Testis (tissue), 3 donors: ENCODE results near the gene ESRP2. TPM values are rescaled to one million over a fixed set of nuclear protein-coding genes. Genes with fewer than 3 reads are reported as not detected.

Source experiments
- DNase-seq: peaks from one replicate; pipeline ENCODE4 v3.0.0-alpha.2; 2019
- H3K27ac ChIP-seq, 2 donors: fragments of 200-600 bp; sonication (generic); one replicate each; pipeline ENCODE4 v1.5.1; 2019
- H3K27me3 ChIP-seq: fragments of 200-600 bp; sonication (generic); one replicate; pipeline ENCODE4 v1.5.1; 2019
- H3K36me3 ChIP-seq: fragments of 200-600 bp; sonication (generic); one replicate; pipeline ENCODE4 v1.5.1; 2017; ENCODE audit warnings: low read depth; ENCODE audit errors: missing control alignments
- H3K4me1 ChIP-seq: fragments of 200-600 bp; sonication (generic); one replicate; pipeline ENCODE4 v1.5.1; 2019
- H3K4me3 ChIP-seq, 2 donors: fragments of 200-600 bp; sonication (generic); one replicate each; pipeline ENCODE4 v1.5.1; 2017 to 2019
- H3K9me3 ChIP-seq: fragments of 200-600 bp; sonication (generic); one replicate; pipeline ENCODE4 v1.5.1; 2017
- CTCF ChIP-seq, 3 experiments: fragments of 450-650 bp in 2 of 3; fragments of 200-600 bp in 1 of 3; sonication (generic) in 1 of 3; IDR thresholded peaks; one replicate each; pipeline ENCODE4 v1.5.1; 2016 to 2019; ENCODE audit warnings: antibody characterized with exemption in 3 of 3, mild to moderate bottlenecking in 2 of 3, moderate library complexity in 1 of 3
- POLR2A ChIP-seq: fragments of 450-650 bp; IDR thresholded peaks from one replicate; pipeline ENCODE4 v1.6.1; 2017; ENCODE audit warnings: antibody characterized with exemption, mild to moderate bottlenecking, moderate library complexity
- WGBS, 2 donors: methylation state at CpG; one replicate each; pipeline ENCODE4 v1.1.5; 2018; 5-methylcytosine and 5-hydroxymethylcytosine counted together
- intact Hi-C: fragments of 100-400 bp; cut with DNase I; formaldehyde crosslinking; loops from one replicate; pipeline ENCODE4 v1.15.1; 2023; ENCODE audit warnings: low total_unique reads
- polyA plus RNA-seq: library from polyadenylated mRNA; stranded (reverse); fragments of 350-450 nt; fragmentation: Illumina TruSeq; extraction: RNeasy Lipid Tissue Mini Kit (QIAGEN cat#74804); gene quantifications from one replicate; pipeline ENCODE4 v1.2.3, GENCODE V29; 2014; ENCODE audit warnings: low read depth, low replicate concordance; ENCODE audit not compliant: insufficient read depth
- total RNA-seq, 2 donors: library from RNA; depleted of rRNA; stranded (reverse); fragments of >200 nt; gene quantifications; one replicate each; pipeline ENCODE4 v1.2.3, GENCODE V29; 2016

Gene ESRP2
- total and polyA plus RNA-seq, 3 donors from 2014 or later: 12.8 to 30.6 (median 14.6) TPM

- DNase-seq: no peak
- no peak overlapping the region for H3K4me3 ChIP-seq
- WGBS, 2 donors: 80 to 87% methylated on average over 4 to 6 of the region's 6 CpGs
- no peaks in the 10 kb centered on the region for H3K27me3 ChIP-seq
- no peaks in the 10 kb centered on the region for H3K9me3 ChIP-seq
- no peaks in the 10 kb centered on the region for H3K36me3 ChIP-seq
- intact Hi-C loops: no loop called here
- H3K4me1 ChIP-seq: no peaks in the 10 kb centered on the region
- TF ChIP-seq POLR2A: no peak
- TF ChIP-seq CTCF (IDR thresholded peaks at IDR 0.05): no peak
- no peak overlapping the region for H3K27ac ChIP-seq
These were observed 21.5 kb upstream of the ESRP2 start for GRCh38 chr16:68257251-68257905.

GRCh38 chr16:68255712-68256111 lies 19.8 kb upstream of the ESRP2 start:
- Histone ChIP-seq H3K36me3 (no peaks in the 10 kb centered on the region), H3K4me3 (no peak overlapping the region), H3K9me3 (no peaks in the 10 kb centered on the region), H3K27ac (no peak overlapping the region), H3K27me3 (no peaks in the 10 kb centered on the region), H3K4me1 (no peaks in the 10 kb centered on the region)
- TF ChIP-seq POLR2A (no peak), CTCF (IDR thresholded peaks at IDR 0.05) (no peak)
- intact Hi-C loops: no loop called here
- 94 to 96% methylated on average over 11 to 18 of the region's 18 CpGs for WGBS, 2 donors
- no peak for DNase-seq

GRCh38 chr16:68253721-68254120 lies 17.8 kb upstream of the ESRP2 start:
- H3K4me3 ChIP-seq: no peak overlapping the region
- no peak for DNase-seq
- 77 to 87% methylated on average over 4 of the region's 4 CpGs for WGBS, 2 donors
- no peaks in the 10 kb centered on the region for H3K36me3 ChIP-seq
- no peaks in the 10 kb centered on the region for H3K9me3 ChIP-seq
- TF ChIP-seq POLR2A (no peak), CTCF (IDR thresholded peaks at IDR 0.05) (peak in 1 of 3 experiments; percentile 3)
- no peaks in the 10 kb centered on the region for H3K4me1 ChIP-seq
- intact Hi-C loops: no loop called here
- no peaks in the 10 kb centered on the region for H3K27me3 ChIP-seq
- H3K27ac ChIP-seq: no peak overlapping the region

GRCh38 chr16:68252383-68252782 lies 16.5 kb upstream of the ESRP2 start:
- no peaks in the 10 kb centered on the region for H3K36me3 ChIP-seq
- no peaks in the 10 kb centered on the region for H3K4me1 ChIP-seq
- 95% methylated on average over 3 to 5 of the region's 5 CpGs for WGBS, 2 donors
- no peak overlapping the region for H3K4me3 ChIP-seq
- intact Hi-C loops: no loop called here
- H3K27ac ChIP-seq: no peak overlapping the region
- no peaks in the 10 kb centered on the region for H3K9me3 ChIP-seq
- no peak for TF ChIP-seq CTCF (IDR thresholded peaks at IDR 0.05)
- TF ChIP-seq POLR2A: no peak
- no peaks in the 10 kb centered on the region for H3K27me3 ChIP-seq
- DNase-seq: no peak

GRCh38 chr16:68251832-68252231 lies 15.9 kb upstream of the ESRP2 start:
- Histone ChIP-seq H3K27me3 (no peaks in the 10 kb centered on the region), H3K4me1 (no peaks in the 10 kb centered on the region), H3K9me3 (no peaks in the 10 kb centered on the region), H3K27ac (no peak overlapping the region), H3K36me3 (no peaks in the 10 kb centered on the region), H3K4me3 (no peak overlapping the region)
- 88 to 89% methylated on average over 5 of the region's 5 CpGs for WGBS, 2 donors
- intact Hi-C loops: no loop called here
- TF ChIP-seq CTCF (IDR thresholded peaks at IDR 0.05) (no peak), POLR2A (no peak)
- DNase-seq: no peak
